GM10248 (cell line): ENCODE results near the gene RNU6-1.

Experiments
- CTCF ChIA-PET: fragments of 300-600 bp; sonication (Branson Sonifier 250); formaldehyde crosslinking; extraction: SDS; loops from one replicate; lab custom pipeline; 2021; ENCODE audit warnings: antibody characterized with exemption; lab: Yijun Ruan, JAX
- POLR2A ChIA-PET: fragments of 350-650 bp; sonication (Branson Sonifier 250); formaldehyde crosslinking; extraction: SDS; loops from one replicate; lab custom pipeline; 2020; ENCODE audit warnings: antibody characterized with exemption; lab: Yijun Ruan, JAX
- DNase-seq: peaks from one replicate; pipeline ENCODE4 v3.0.0; 2012; ENCODE audit errors: extremely low spot score
- CTCF ChIP-seq: IDR thresholded peaks from 2 replicates; pipeline ENCODE4 v1.5.1; 2012; ENCODE audit warnings: mild to moderate bottlenecking, low read depth; ENCODE audit errors: extremely low read depth, missing control alignments, control extremely low read depth

The RNU6-1 gene

GRCh38 chr15:67805666-67806516 lies 34.0 kb downstream of the RNU6-1 start:
- POLR2A ChIA-PET, result no interaction called here
- CTCF ChIA-PET, result interaction anchor here (1.4 kb wide), 1 partner anchor 349 kb away, joined by 3 read pairs; no protein-coding TSS in a partner anchor
- TF ChIP-seq CTCF, result no peak
- DNase-seq, result no peak

GRCh38 chr15:67805008-67805665 lies 34.7 kb downstream of the RNU6-1 start:
- POLR2A ChIA-PET, result no interaction called here
- CTCF ChIA-PET, result no interaction called here
- no peak for DNase-seq
- no peak for TF ChIP-seq CTCF

- ChIA-PET CTCF (no interaction called here), POLR2A (no interaction called here)
- TF ChIP-seq CTCF, result no peak
- no peak for DNase-seq
Observed at GRCh38 chr15:67803996-67804843, 35.6 kb downstream of the RNU6-1 start.

- no peak for TF ChIP-seq CTCF
- ChIA-PET POLR2A (no interaction called here), CTCF (interaction anchor here (1.1 kb wide), 1 partner anchor 12 kb away, joined by 3 read pairs; no protein-coding TSS in a partner anchor)
- DNase-seq, result no peak
Observed at GRCh38 chr15:67803299-67803698, 36.5 kb downstream of the RNU6-1 start.

GRCh38 chr15:67801926-67802914 lies 37.6 kb downstream of the RNU6-1 start:
- POLR2A ChIA-PET, result no interaction called here

More at GRCh38 chr15:67801926-67802914, 37.6 kb downstream of the RNU6-1 start:
- no peak for DNase-seq
- TF ChIP-seq CTCF, result no peak
- CTCF ChIA-PET, result interaction anchor here (1.1 kb wide), 1 partner anchor 11 kb away, joined by 3 read pairs; no protein-coding TSS in a partner anchor
